MV-4-11 (cell line): ENCODE results near the gene NAIP.
"Not testable (repeated sequence)": the region's sequence is repeated elsewhere in the genome, so short reads cannot be mapped to it uniquely, and the experiment has no call there.

Experiments used
- DNase-seq: peaks from one replicate; lab custom pipeline; 2025; lab: John Stamatoyannopoulos, UW

Gene NAIP, protein sequence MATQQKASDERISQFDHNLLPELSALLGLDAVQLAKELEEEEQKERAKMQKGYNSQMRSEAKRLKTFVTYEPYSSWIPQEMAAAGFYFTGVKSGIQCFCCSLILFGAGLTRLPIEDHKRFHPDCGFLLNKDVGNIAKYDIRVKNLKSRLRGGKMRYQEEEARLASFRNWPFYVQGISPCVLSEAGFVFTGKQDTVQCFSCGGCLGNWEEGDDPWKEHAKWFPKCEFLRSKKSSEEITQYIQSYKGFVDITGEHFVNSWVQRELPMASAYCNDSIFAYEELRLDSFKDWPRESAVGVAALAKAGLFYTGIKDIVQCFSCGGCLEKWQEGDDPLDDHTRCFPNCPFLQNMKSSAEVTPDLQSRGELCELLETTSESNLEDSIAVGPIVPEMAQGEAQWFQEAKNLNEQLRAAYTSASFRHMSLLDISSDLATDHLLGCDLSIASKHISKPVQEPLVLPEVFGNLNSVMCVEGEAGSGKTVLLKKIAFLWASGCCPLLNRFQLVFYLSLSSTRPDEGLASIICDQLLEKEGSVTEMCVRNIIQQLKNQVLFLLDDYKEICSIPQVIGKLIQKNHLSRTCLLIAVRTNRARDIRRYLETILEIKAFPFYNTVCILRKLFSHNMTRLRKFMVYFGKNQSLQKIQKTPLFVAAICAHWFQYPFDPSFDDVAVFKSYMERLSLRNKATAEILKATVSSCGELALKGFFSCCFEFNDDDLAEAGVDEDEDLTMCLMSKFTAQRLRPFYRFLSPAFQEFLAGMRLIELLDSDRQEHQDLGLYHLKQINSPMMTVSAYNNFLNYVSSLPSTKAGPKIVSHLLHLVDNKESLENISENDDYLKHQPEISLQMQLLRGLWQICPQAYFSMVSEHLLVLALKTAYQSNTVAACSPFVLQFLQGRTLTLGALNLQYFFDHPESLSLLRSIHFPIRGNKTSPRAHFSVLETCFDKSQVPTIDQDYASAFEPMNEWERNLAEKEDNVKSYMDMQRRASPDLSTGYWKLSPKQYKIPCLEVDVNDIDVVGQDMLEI (N-terminal part only)

DNA sequence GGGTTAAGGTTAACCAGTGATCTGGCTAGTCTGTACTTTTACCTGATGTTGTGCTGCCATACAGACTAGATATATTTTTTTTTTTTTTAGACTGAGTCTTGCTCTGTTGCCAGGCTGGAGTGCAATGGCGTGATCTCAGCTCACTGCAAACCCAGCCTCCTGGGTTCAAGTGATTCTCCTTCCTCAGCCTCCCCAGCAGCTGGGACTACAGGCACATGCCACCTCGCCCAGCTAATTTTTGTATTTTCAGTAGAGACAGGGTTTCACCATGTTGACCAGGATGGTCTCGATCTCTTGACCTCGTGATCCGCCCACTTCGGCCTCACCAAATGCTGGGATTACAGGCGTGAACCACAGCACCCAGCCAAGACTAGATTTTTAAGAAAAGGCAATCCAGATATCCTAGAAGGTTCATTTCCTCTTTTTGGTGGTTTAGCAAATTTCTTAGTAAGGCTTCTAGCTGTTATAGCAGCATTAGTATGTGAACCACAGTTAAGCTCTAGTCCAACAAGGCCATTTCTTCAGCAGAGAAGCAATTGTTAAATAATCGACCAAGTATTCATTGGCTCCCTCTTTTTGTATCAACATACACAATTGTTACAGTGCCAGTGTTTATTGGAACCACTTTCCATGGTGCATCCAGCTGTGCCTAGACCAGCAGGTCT is at the start of gene NAIP:
Gene NAIP, minus strand, starts transcription at position 51 of the 665 bp plus-strand sequence. CDS start 12,424 bp downstream, outside the sequence.
- not testable (repeated sequence) for DNase-seq

DNA sequence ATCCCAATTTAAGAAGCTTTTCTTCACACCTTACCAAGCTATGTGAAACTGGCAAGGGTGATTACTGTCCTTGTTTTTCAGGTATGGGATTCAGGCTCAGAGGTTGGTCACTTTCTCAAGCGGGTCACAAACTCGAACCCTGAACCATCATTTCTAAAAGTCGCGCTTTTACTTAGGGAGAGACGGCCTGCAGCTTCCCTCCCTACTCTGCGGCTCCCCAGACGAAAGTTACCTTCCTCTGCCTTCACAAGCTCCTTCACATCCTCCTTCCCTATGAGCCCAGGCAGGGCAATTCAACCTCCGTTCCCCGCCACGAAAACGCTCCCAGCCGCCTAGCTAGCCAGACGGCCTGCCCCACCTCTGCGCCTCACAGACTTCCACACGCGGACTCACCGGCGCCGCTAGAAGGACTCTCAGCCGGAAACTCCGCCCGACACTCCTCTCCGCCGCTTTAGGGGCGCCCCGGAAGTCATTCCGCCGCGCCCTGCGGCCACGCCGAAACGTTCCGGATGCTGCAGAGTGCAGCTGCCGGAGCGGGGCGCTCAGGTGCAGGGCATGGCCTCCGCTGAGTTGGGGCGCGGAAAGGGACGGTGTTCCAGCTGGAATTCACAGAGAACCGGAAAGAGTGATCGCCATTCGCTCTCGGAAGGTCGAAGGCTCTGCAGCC is 42.3 kb upstream of the NAIP start, which contains the start of gene GTF2H2:
Gene GTF2H2, minus strand, starts transcription at position 415 of the 667 bp plus-strand sequence. CDS start 4,913 bp downstream, outside the sequence.
- not testable (repeated sequence) for DNase-seq

DNA sequence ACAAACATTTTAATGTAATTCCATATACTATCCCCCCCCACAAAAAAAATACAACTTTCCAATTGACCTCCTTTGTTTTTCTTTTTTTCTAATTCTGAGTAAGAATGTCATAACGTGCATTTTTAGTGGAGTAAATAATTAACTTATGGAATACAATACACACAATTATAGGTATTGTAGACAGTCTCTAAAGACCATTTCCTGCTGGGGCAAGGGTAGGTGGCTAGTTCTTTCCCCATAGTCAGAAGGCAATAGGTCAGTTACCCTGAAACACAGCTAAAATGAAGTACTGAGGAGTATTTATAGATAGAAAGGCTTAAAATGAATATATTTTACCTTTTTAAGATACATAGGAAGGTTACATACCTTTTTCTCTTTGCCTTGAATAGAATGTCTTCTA is 36.2 kb upstream of the NAIP start:
- not testable (repeated sequence) for DNase-seq

DNA sequence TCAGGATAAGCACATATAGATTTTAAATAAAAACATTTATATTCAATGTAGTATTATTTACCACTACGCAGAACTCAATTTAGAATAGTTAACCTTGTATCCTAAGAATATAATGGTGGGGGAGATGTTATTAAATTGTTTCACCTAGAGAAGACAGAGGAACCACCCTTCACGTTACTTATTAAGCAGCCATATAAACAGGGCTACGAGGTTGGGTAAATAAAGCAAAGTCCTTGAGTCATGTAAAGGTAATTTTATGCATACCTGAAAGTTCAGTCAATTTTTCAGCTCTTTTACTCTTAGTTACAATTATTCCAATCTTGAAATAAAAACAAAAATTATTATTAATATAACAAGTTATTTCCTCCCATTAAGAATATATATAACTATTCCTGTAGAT is 34.3 kb upstream of the NAIP start:
- not testable (repeated sequence) for DNase-seq

DNA sequence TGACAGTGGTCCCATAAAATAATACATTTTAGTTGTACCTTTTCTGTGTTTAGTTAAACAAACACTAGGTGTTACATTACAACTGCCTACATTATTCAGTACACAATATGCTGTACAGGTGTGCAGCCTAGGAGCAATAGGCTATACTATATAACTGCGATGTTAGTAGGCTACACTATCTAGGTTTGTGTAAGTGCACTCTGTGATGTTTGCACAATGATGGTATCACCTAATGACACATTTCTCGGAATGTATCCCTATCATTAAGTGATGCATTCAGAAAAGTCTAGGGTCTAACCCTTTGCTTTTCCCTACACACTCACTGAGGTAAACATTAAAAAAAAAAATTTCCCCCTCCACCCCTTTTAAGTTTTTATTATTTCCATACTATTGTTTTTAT is 19.7 kb upstream of the NAIP start:
- DNase-seq, result not testable (repeated sequence)

DNA sequence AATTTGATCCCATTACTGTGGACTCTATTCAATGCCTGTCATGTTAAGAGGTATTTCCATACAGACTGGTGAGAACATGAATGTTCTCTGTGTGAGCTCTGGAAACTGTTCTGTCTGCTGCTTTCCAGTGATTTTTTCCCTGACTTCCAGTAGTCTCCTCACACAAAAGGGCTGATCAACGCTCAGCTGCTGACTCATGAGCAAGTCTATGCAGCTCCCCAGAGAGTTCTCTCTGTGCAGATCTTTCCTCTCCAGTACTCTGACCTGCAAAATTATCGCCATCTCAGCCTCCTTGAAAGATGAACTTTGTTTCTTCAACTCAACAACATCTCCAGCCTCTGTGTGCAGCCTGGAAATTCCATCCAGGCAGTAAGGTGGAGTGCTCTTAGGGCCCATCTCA is 19.0 kb upstream of the NAIP start:
- not testable (repeated sequence) for DNase-seq

DNA sequence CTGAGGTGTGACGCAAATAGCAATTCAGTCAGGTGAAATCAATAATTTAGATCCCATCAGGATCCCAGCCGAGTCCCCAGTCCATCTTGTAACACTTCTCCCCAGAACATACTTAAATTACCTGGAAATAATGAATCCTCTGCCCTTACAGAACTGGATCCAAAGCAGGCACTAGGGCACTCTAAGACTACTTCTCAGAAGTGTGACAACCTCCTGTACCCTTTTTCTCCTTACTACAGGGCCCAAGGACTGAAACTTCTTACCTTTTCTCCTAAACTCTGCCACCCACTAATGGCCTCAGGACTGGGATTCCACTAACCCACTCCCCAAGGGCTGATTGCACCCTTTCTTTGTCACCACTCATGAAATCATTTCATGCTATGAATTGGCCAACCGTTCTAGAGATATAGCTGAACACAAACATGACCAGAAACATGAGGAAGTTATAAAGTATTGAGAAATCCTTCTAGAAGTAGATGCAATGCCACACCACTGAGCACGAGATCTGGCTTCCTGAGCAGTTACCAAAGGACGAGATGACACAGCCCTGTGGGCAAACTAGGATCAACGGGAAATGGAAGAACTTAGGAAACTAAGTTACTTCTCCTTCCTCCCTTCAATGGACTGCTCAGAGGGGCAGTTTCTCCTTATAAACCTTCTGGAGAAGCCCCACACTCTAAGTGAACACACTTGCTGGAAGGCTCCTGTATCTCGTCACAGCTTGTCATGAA is 6.1 kb upstream of the NAIP start:
- DNase-seq, result not testable (repeated sequence)

DNA sequence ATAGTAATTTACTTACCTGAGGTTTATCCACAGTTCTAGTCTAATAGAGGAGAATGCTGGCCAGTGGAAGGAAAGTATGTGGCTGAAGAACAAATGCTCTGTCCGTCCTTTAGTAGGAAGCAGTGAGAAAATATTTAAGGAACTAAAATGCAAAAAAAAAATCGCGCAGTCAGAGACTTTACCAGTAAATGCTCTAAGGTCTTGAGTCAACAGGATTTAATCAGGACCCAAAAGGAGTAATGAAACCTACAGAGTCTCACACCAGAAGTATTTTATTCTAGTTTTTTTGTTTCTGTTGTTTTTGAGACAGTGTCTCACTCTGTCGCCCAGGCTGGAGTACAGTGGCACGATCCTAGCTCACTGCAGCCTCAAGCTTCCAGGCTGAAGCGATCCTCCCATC is 4.5 kb downstream of the NAIP start:
- not testable (repeated sequence) for DNase-seq

DNA sequence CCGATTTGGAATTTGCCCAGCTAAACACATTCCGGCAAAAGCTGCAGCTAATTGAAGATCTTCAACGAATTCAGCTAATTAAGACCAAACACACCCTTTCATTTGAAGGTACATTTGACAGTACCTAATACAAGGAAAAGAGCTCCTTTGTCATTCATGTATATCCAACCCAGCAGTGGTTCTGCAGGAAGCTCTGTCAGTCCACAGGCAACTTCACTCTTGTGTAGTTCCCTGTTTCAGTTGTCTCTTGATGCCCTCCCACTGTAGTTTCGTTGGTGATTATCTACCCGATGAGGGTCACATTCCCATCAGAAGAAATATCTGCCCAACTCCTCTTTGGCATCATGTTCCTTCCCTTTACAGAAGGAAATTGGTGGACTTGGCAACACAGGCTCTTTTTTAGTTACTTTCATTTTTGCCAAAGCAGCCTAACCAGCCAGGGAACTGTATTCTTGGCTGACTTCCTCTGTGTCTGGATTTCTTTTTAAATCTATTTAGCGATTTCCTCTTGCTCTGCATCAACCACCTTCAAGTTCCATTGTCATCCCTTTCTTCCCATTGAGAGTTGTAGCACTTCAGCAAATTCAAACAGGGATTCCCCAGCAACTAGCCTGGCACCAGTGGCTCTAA is 6.6 kb downstream of the NAIP start:
- not testable (repeated sequence) for DNase-seq

DNA sequence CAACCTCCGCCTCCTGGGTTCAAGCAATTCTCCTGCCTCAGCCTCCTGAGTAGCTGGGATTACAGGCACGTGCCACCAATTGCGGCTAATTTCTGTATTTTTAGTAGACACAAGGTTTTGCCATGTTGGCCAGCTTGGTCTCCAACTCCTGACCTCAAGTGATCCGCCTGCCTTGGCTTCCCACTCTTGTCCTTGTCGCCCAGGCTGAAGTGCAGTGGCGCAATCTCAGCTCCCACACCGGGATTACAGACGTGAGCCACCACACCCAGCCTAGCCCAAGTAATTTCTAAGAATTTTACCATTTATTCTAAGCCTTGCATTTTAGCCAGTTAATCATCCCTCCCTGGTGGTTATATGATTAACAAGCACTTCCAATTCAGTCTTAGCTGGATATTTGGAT is 11.0 kb downstream of the NAIP start:
- DNase-seq, result no peak

DNA sequence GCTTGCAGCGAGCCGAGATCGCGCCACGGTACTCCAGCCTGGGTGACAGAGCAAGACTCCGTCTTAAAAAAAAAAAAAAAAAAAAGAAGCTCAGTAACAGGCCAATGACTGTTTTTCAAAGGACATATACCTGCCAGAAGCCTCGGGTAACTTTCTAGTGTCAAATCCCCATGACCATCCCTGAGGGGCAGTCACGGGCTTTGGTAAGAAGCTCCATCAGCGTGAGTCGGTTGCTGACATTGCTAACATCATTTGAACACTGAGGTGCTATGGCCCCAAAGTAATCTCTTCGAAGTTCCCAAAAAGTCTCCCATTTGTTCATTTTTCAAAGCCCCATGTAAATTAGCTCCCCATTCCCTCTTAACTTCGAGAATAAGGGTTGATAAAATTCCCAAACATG is 11.6 kb downstream of the NAIP start:
- DNase-seq, result no peak

DNA sequence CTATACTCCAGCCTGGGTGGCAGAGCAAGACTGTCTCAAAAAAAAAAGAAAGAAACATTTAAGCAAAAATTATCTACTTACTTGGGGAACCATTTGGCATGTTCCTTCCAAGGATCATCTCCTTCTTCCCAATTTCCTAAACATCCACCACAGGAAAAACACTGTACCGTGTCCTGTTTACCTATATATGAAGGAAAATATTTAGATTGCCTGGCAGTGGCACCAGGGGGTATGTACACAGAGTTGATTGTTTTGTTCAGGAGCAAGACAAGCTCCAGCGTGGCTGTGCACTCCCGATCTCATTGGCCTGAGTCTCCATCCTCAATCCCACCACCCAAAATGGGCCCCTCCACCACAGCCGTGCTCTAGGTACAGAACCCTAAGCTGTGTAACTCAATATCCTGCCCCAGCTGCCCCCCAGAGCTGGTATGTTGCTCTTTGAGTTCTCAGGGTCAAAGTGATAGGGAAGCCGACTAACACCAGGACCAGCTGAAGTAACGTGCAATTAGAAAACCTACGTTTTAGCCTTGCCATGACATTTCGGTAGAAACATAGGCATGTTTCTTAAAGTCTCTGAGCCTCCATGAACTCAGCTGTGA is 13.8 kb downstream of the NAIP start:
- no peak for DNase-seq

DNA sequence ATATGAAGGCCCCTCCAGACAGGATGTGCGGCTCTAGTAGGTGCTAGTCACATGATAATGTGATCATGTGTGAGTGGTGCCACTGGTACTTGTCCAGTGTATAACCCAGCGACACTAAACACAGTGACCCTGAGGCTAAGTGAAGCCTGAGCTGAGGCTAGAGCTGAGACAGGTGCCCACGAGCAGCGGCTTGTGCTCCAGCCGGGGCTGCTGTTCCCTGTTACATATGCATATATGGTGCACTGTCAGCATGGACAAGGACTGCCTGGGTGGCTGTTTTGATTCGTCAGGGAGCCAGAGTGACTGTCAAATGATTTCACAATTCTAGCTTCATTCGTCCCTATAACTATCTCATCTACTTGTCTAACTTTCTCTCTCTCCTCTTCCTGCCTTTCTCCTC is 18.2 kb downstream of the NAIP start:
- DNase-seq, result not testable (repeated sequence)

DNA sequence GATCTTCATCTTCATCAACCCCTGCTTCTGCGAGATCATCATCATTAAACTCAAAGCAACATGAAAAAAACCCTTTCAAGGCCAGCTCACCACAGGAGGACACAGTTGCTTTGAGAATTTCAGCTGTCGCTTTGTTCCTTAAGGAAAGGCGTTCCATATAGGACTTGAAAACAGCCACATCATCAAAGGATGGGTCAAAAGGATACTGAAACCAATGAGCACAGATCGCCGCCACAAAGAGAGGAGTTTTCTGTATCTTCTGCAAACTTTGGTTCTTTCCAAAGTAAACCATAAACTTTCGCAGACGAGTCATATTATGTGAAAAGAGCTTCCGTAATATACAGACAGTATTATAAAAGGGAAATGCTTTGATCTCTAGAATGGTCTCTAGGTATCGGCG is 40.3 kb downstream of the NAIP start:
- DNase-seq, result not testable (repeated sequence)

DNA sequence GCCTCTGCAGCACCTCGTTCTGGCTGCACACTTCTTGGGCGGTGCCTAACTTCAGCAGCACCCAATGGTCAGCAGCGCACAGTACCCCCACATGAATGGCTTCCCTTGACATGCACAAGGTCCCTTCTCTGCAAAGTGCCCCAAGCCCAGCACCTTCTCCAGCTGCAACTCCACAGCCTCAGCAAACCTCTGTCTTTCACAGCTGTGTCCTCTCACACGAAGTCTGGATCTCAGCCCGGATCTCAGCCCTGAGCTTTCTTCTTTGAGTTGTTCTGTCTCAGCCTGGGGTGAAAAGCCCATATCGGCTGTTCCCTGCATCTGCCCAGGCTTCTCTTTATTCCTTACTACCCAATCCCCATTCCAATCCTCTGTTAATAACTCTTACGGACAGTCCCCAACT is 57.9 kb downstream of the NAIP start:
- not testable (repeated sequence) for DNase-seq

DNA sequence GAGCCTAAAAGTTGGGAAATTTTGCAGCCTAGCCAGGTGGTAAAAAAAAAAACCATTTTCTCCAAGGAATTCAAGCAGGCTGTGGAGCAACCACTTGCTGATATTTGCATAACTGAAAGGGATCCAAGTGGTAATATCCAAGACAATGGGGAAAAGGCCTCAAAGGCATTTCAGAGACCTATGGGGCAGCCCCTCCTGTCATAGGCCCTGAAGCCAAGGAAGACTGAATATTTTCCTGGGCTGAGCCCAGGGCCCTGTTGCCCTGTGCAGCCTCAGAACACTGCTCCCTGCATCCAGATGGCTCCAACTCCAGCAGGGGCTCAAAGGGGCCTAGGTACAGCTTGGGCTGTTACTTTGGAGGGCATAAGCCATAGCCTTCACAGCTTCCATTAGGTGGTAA is 60.6 kb downstream of the NAIP start:
- DNase-seq, result not testable (repeated sequence)

DNA sequence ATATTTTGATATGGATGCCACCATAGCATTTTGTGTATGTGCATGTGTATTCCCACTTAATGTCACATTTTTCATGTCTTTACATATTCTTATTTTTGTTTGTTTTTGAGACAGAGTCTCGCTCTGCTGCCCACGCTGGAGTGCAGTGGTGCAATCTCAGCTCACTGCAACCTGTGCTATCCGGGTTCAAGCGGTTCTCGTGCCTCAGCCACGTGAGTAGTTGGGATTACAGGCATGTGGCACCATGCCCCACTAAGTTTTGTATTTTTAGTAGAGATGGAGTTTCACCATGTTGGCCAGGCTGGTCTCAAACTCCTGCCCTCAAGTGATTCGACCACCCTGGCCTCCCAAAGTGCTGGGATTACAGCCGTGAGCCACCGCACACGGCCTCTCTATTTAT is 72.1 kb downstream of the NAIP start:
- not testable (repeated sequence) for DNase-seq

DNA sequence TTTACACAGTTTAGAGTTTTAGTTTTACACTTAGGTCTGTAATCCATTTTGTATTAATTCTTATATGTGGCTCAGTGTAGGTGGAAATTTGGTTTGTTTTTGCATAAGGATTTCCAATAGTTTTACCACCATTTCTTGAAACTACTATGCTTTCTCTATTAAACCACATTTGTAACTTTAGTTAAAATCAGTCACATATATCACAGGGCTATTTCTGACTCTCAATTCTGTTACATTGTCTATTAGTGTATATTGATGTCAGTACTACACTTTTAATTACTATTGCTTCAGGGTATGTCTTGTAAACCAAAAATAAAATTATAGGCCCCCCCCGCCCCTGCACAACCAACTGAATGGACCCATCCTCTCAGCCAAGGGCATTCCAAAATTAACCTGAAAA is 92.6 kb downstream of the NAIP start:
- not testable (repeated sequence) for DNase-seq

DNA sequence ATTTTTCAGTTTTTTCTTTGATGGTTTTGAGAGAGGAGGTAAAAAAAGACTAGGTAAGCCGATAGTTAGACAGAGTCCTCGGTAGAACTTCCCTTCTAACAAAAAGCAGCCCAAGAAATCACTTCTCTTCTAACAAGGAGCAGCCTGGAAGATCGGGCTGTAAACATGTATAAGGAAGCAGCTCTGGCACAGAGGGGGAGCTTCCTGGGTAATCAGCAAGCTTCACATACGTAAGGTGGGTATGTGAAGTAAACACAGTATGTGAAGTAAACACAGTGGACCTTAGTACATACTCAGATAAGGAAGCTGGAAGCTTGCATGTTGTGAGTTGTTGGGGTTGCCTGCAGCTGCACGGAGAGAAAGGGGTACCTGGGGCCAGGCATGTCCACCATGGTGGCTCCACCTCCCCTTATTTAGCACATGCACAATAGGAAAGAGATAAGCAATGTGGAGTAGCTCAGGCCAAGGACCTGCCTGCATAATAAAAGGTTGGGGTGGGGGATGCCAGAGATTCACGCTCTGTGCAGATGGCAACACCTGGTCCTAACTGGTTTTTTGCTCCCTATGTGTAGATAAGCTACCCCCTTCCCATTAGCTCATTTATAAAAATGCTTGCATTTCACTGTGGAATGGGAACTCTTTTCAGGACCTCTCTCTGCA is 93.3 kb downstream of the NAIP start:
- DNase-seq, result not testable (repeated sequence)
